GM18508 (cell line): ENCODE measurements around the gene MRPL48.
"Not testable (repeated sequence)": the region's sequence is repeated elsewhere in the genome, so short reads cannot be mapped to it uniquely, and the experiment has no call there.

Experiments
- ATAC-seq: cut with Tn5 transposase; IDR thresholded peaks from one replicate; pipeline ENCODE4 v1.9.1; 2021; ENCODE audit warnings: moderate number of reproducible peaks; ENCODE audit not compliant: insufficient read depth, unreplicated experiment

The MRPL48 gene

GRCh38 chr11:73770811-73771210 is 16.9 kb upstream of the MRPL48 start:
- not testable (repeated sequence) for ATAC-seq

GRCh38 chr11:73779084-73779902 is 8.4 kb upstream of the MRPL48 start:
- ATAC-seq = peak; percentile 86

- ATAC-seq = no peak
These were observed 6.4 kb upstream of the MRPL48 start for GRCh38 chr11:73781303-73781702.

- no peak for ATAC-seq
These were observed 4.1 kb upstream of the MRPL48 start for GRCh38 chr11:73783483-73784020.

GRCh38 chr11:73784080-73784634 is 3.5 kb upstream of the MRPL48 start:
- ATAC-seq = no peak

- ATAC-seq = no peak
These were observed 2.9 kb upstream of the MRPL48 start for GRCh38 chr11:73784734-73785133.

- not testable (repeated sequence) for ATAC-seq
These were observed 2.2 kb upstream of the MRPL48 start for GRCh38 chr11:73785467-73785866.

GRCh38 chr11:73787051-73787642 is 527 bp upstream of the MRPL48 start:
- no peak for ATAC-seq

GRCh38 chr11:73789279-73789670 is 1.6 kb downstream of the MRPL48 start:
- no peak for ATAC-seq

- ATAC-seq = no peak
These were observed 4.9 kb downstream of the MRPL48 start for GRCh38 chr11:73792584-73792983.

- no peak for ATAC-seq
These were observed 8.4 kb downstream of the MRPL48 start for GRCh38 chr11:73795925-73796632.

GRCh38 chr11:73797457-73797856 is 9.8 kb downstream of the MRPL48 start:
- ATAC-seq = no peak

GRCh38 chr11:73800276-73800806 is 12.7 kb downstream of the MRPL48 start:
- ATAC-seq = no peak

GRCh38 chr11:73801136-73801535 is 13.5 kb downstream of the MRPL48 start:
- no peak for ATAC-seq

GRCh38 chr11:73804712-73805111 is 17.0 kb downstream of the MRPL48 start:
- ATAC-seq = no peak

GRCh38 chr11:73808052-73808451 is 20.4 kb downstream of the MRPL48 start:
- ATAC-seq = no peak

GRCh38 chr11:73810637-73811036 is 23.0 kb downstream of the MRPL48 start:
- ATAC-seq = no peak

GRCh38 chr11:73812234-73812633 is 24.6 kb downstream of the MRPL48 start:
- ATAC-seq = no peak

GRCh38 chr11:73814812-73815211 is 27.1 kb downstream of the MRPL48 start:
- ATAC-seq = no peak

GRCh38 chr11:73818846-73819245 is 31.2 kb downstream of the MRPL48 start:
- ATAC-seq = no peak
